ENCODE results near the gene PLIN1.
A peak's percentile ranks its signal among the peaks of the same experiment; 100 is the strongest.

Gene PLIN1

GRCh38 chr15:89647191-89647851 is 31.8 kb downstream of the PLIN1 start:
- FAIRE-seq (no peak), DNase-seq (ENCODE audit: insufficient read length) (peak; percentile 82)

GRCh38 chr15:89646416-89647141 is 32.6 kb downstream of the PLIN1 start:
- TF ChIP-seq POLR2A (IDR thresholded peaks at IDR 0.05; ENCODE audit: low read depth, low read length) (no peak), TAF1 (IDR thresholded peaks at IDR 0.05; ENCODE audit: borderline replicate concordance, low read depth, low read length) (no peak), POLR2AphosphoS5 (IDR thresholded peaks at IDR 0.05; ENCODE audit: low read depth, low read length) (no peak)
- DNase-seq (ENCODE audit: insufficient read length): no peak
- FAIRE-seq: no peak

More at GRCh38 chr15:89647191-89647851, 31.8 kb downstream of the PLIN1 start:
- no peak for TF ChIP-seq POLR2A (IDR thresholded peaks at IDR 0.05; ENCODE audit: low read depth, low read length)
- no peak for TF ChIP-seq POLR2AphosphoS5 (IDR thresholded peaks at IDR 0.05; ENCODE audit: low read depth, low read length)
- TF ChIP-seq TAF1 (IDR thresholded peaks at IDR 0.05; ENCODE audit: borderline replicate concordance, low read depth, low read length): no peak

GRCh38 chr15:89645680-89646079 is 33.5 kb downstream of the PLIN1 start:
- no peak for DNase-seq (ENCODE audit: insufficient read length)

GRCh38 chr15:89642106-89642505 is 37.1 kb downstream of the PLIN1 start:
- DNase-seq (ENCODE audit: insufficient read length): no peak
- no peak for TF ChIP-seq POLR2AphosphoS5 (IDR thresholded peaks at IDR 0.05; ENCODE audit: low read depth, low read length)
- TF ChIP-seq POLR2A (IDR thresholded peaks at IDR 0.05; ENCODE audit: low read depth, low read length): no peak
- no peak for FAIRE-seq

More at GRCh38 chr15:89645680-89646079, 33.5 kb downstream of the PLIN1 start:
- TF ChIP-seq TAF1 (IDR thresholded peaks at IDR 0.05; ENCODE audit: borderline replicate concordance, low read depth, low read length) (no peak), POLR2AphosphoS5 (IDR thresholded peaks at IDR 0.05; ENCODE audit: low read depth, low read length) (no peak), POLR2A (IDR thresholded peaks at IDR 0.05; ENCODE audit: low read depth, low read length) (no peak)
- FAIRE-seq: no peak

GRCh38 chr15:89641053-89641452 is 38.1 kb downstream of the PLIN1 start:
- DNase-seq (ENCODE audit: insufficient read length): no peak
- TF ChIP-seq POLR2AphosphoS5 (IDR thresholded peaks at IDR 0.05; ENCODE audit: low read depth, low read length) (no peak), POLR2A (IDR thresholded peaks at IDR 0.05; ENCODE audit: low read depth, low read length) (no peak), TAF1 (IDR thresholded peaks at IDR 0.05; ENCODE audit: borderline replicate concordance, low read depth, low read length) (no peak)
- no peak for FAIRE-seq

GRCh38 chr15:89640245-89640644 is 38.9 kb downstream of the PLIN1 start:
- TF ChIP-seq TAF1 (IDR thresholded peaks at IDR 0.05; ENCODE audit: borderline replicate concordance, low read depth, low read length) (no peak), POLR2AphosphoS5 (IDR thresholded peaks at IDR 0.05; ENCODE audit: low read depth, low read length) (no peak), POLR2A (IDR thresholded peaks at IDR 0.05; ENCODE audit: low read depth, low read length) (no peak)
- DNase-seq (ENCODE audit: insufficient read length): no peak
- FAIRE-seq: no peak

- TF ChIP-seq POLR2AphosphoS5 (IDR thresholded peaks at IDR 0.05; ENCODE audit: low read depth, low read length) (no peak), POLR2A (IDR thresholded peaks at IDR 0.05; ENCODE audit: low read depth, low read length) (no peak)
- DNase-seq (ENCODE audit: insufficient read length) (no peak), FAIRE-seq (no peak)
Measured at GRCh38 chr15:89633585-89633984, 45.6 kb downstream of the PLIN1 start.

GRCh38 chr15:89632563-89633430 is 46.4 kb downstream of the PLIN1 start:
- FAIRE-seq: no peak
- TF ChIP-seq POLR2AphosphoS5 (IDR thresholded peaks at IDR 0.05; ENCODE audit: low read depth, low read length) (no peak), TAF1 (IDR thresholded peaks at IDR 0.05; ENCODE audit: borderline replicate concordance, low read depth, low read length) (no peak), POLR2A (IDR thresholded peaks at IDR 0.05; ENCODE audit: low read depth, low read length) (no peak)
- no peak for DNase-seq (ENCODE audit: insufficient read length)

- FAIRE-seq (no peak), DNase-seq (ENCODE audit: insufficient read length) (no peak)
- TF ChIP-seq POLR2AphosphoS5 (IDR thresholded peaks at IDR 0.05; ENCODE audit: low read depth, low read length) (no peak), TAF1 (IDR thresholded peaks at IDR 0.05; ENCODE audit: borderline replicate concordance, low read depth, low read length) (no peak), POLR2A (IDR thresholded peaks at IDR 0.05; ENCODE audit: low read depth, low read length) (no peak)
Measured at GRCh38 chr15:89631902-89632264, 47.3 kb downstream of the PLIN1 start.

GRCh38 chr15:89630974-89631901 is 47.9 kb downstream of the PLIN1 start:
- FAIRE-seq (no peak), DNase-seq (ENCODE audit: insufficient read length) (no peak)
- TF ChIP-seq POLR2AphosphoS5 (IDR thresholded peaks at IDR 0.05; ENCODE audit: low read depth, low read length): no peak
- TF ChIP-seq TAF1 (IDR thresholded peaks at IDR 0.05; ENCODE audit: borderline replicate concordance, low read depth, low read length): no peak
- TF ChIP-seq POLR2A (IDR thresholded peaks at IDR 0.05; ENCODE audit: low read depth, low read length): no peak
